DOHH2 (cell line): Measurements from ENCODE around the gene DCAF6.

Experiments
- H3F3A ChIP-seq: fragments of 200-600 bp; sonication (generic), shearing (Covaris generic); 2 replicates; pipeline ENCODE4 v1.6.0; 2016; ENCODE audit warnings: antibody characterized with exemption, mild to moderate bottlenecking; ENCODE audit not compliant: control insufficient read depth, insufficient read depth
- H3K27ac ChIP-seq: fragments of 200-600 bp; sonication (generic); 2 replicates; pipeline ENCODE4 v1.5.1; 2014; ENCODE audit warnings: low read depth, mild to moderate bottlenecking, low read length, moderate library complexity
- H3K27me3 ChIP-seq: fragments of 200-600 bp; sonication (generic); 2 replicates; pipeline ENCODE4 v1.6.1; 2014; ENCODE audit warnings: mild to moderate bottlenecking, low read length, mixed read lengths; ENCODE audit not compliant: control insufficient read depth
- H3K36me3 ChIP-seq: fragments of 200-600 bp; sonication (generic); 2 replicates; pipeline ENCODE4 v1.6.1; 2014; ENCODE audit warnings: mild to moderate bottlenecking, low read length, moderate library complexity, mixed read lengths; ENCODE audit not compliant: control insufficient read depth
- H3K4me1 ChIP-seq: fragments of 200-600 bp; sonication (generic); 2 replicates; pipeline ENCODE4 v1.6.1; 2014; ENCODE audit warnings: mild to moderate bottlenecking, low read length, mixed read lengths; ENCODE audit not compliant: control insufficient read depth
- H3K4me2 ChIP-seq: fragments of 200-600 bp; sonication (generic); 2 replicates; pipeline ENCODE4 v1.6.0; 2014; ENCODE audit warnings: mild to moderate bottlenecking, low read length, moderate library complexity
- H3K4me3 ChIP-seq: fragments of 200-600 bp; sonication (generic); 2 replicates; pipeline ENCODE4 v1.5.1; 2014; ENCODE audit warnings: mild to moderate bottlenecking, low read length, mixed read lengths
- H3K79me2 ChIP-seq: fragments of 200-600 bp; sonication (generic); 2 replicates; pipeline ENCODE4 v1.6.1; 2014; ENCODE audit warnings: mild to moderate bottlenecking, low read length, mixed read lengths; ENCODE audit not compliant: control insufficient read depth
- H3K9me2 ChIP-seq: fragments of 200-600 bp; sonication (generic); replicated peaks from 2 replicates; pipeline ENCODE4 v1.6.1; 2014; ENCODE audit warnings: mild to moderate bottlenecking, low read length, mixed read lengths; ENCODE audit not compliant: control insufficient read depth
- H3K9me3 ChIP-seq: fragments of 200-600 bp; sonication (generic); 2 replicates; pipeline ENCODE4 v1.6.1; 2014; ENCODE audit warnings: antibody characterized with exemption, low read length, mixed read lengths; ENCODE audit not compliant: control insufficient read depth, insufficient read depth
- H4K20me1 ChIP-seq: fragments of 200-600 bp; sonication (generic); 2 replicates; pipeline ENCODE4 v1.6.0; 2014; ENCODE audit warnings: low read depth, mild to moderate bottlenecking, antibody characterized with exemption, low read length, moderate library complexity; ENCODE audit not compliant: control insufficient read depth, insufficient read depth
- CTCF ChIP-seq: fragments of 200-600 bp; sonication (generic); IDR thresholded peaks from one replicate; pipeline ENCODE4 v1.5.1; 2014; ENCODE audit warnings: antibody characterized with exemption, mild to moderate bottlenecking, low read depth, low read length; ENCODE audit not compliant: poor library complexity, severe bottlenecking
- EZH2phosphoT487 ChIP-seq: fragments of 200-600 bp; sonication (generic); IDR thresholded peaks from 2 replicates; pipeline ENCODE4 v1.6.1; 2017; ENCODE audit warnings: borderline replicate concordance, mild to moderate bottlenecking, antibody characterized with exemption, low read length, moderate library complexity, mixed read lengths

Gene DCAF6

GRCh38 chr1:168091720-168092550, 155.5 kb downstream of the DCAF6 start:
- Histone ChIP-seq H3K4me2 (no peak overlapping the region), H3K27ac (no peak overlapping the region), H4K20me1 (no peaks in the 10 kb centered on the region), H3K4me1 (no peaks in the 10 kb centered on the region), H3K79me2 (no peaks in the 10 kb centered on the region), H3K9me3 (no peaks in the 10 kb centered on the region), H3F3A (no peaks in the 10 kb centered on the region), H3K4me3 (no peak overlapping the region), H3K27me3 (no peaks in the 10 kb centered on the region; the same call in 1 of the 2 replicates), H3K9me2 (no peaks in the 10 kb centered on the region), H3K36me3 (no peaks in the 10 kb centered on the region)
- TF ChIP-seq CTCF, result no peak
- TF ChIP-seq EZH2phosphoT487, result no peak

GRCh38 chr1:168092566-168093355, 156.3 kb downstream of the DCAF6 start:
- TF ChIP-seq EZH2phosphoT487 (no peak), CTCF (no peak)
- Histone ChIP-seq H3K4me2 (no peak overlapping the region), H4K20me1 (no peaks in the 10 kb centered on the region), H3K27ac (no peak overlapping the region), H3K4me3 (no peak overlapping the region), H3K9me2 (no peaks in the 10 kb centered on the region), H3K4me1 (no peaks in the 10 kb centered on the region), H3F3A (no peaks in the 10 kb centered on the region), H3K27me3 (no peaks in the 10 kb centered on the region; the same call in 1 of the 2 replicates), H3K9me3 (no peaks in the 10 kb centered on the region), H3K36me3 (no peaks in the 10 kb centered on the region), H3K79me2 (no peaks in the 10 kb centered on the region)

- Histone ChIP-seq H3K4me3 (no peak overlapping the region), H3K27me3 (no peaks in the 10 kb centered on the region; the same call in 1 of the 2 replicates), H3K27ac (no peak overlapping the region), H3K36me3 (no peaks in the 10 kb centered on the region), H3K79me2 (no peaks in the 10 kb centered on the region), H3K4me2 (no peak overlapping the region), H3K4me1 (no peaks in the 10 kb centered on the region), H4K20me1 (no peaks in the 10 kb centered on the region), H3K9me3 (no peaks in the 10 kb centered on the region), H3K9me2 (no peaks in the 10 kb centered on the region), H3F3A (no peaks in the 10 kb centered on the region)
- TF ChIP-seq CTCF (no peak), EZH2phosphoT487 (no peak)
Observed at GRCh38 chr1:168093616-168094015, 157.1 kb downstream of the DCAF6 start.
